ENCODE data around the gene SUSD6.
"Not testable (repeated sequence)": the region's sequence is repeated elsewhere in the genome, so short reads cannot be mapped to it uniquely, and the experiment has no call there.

Gene SUSD6

GRCh38 chr14:69625299-69626131 is 14.1 kb downstream of the SUSD6 start:
- DNase-seq = peak; percentile 75

GRCh38 chr14:69626132-69626500 is 14.7 kb downstream of the SUSD6 start:
- DNase-seq = no peak

- DNase-seq = no peak
Observed at GRCh38 chr14:69629225-69630127, 18.1 kb downstream of the SUSD6 start.

GRCh38 chr14:69630360-69630759 is 19.0 kb downstream of the SUSD6 start:
- DNase-seq = no peak

GRCh38 chr14:69631509-69631908 is 20.1 kb downstream of the SUSD6 start:
- no peak for DNase-seq

GRCh38 chr14:69632164-69632563 is 20.8 kb downstream of the SUSD6 start:
- DNase-seq = no peak

- no peak for DNase-seq
Observed at GRCh38 chr14:69632593-69633151, 21.3 kb downstream of the SUSD6 start.

- DNase-seq = no peak
Observed at GRCh38 chr14:69633238-69633637, 21.8 kb downstream of the SUSD6 start.

GRCh38 chr14:69635981-69636639 is 24.7 kb downstream of the SUSD6 start:
- DNase-seq = no peak

GRCh38 chr14:69636718-69637480 is 25.5 kb downstream of the SUSD6 start:
- DNase-seq = no peak

GRCh38 chr14:69637503-69638031 is 26.2 kb downstream of the SUSD6 start:
- no peak for DNase-seq

- no peak for DNase-seq
Observed at GRCh38 chr14:69640931-69641330, 29.5 kb downstream of the SUSD6 start.

GRCh38 chr14:69642212-69642793 is 30.9 kb downstream of the SUSD6 start:
- not testable (repeated sequence) for DNase-seq

- no peak for DNase-seq
Observed at GRCh38 chr14:69643430-69644200, 32.2 kb downstream of the SUSD6 start.

GRCh38 chr14:69644814-69645213 is 33.4 kb downstream of the SUSD6 start:
- no peak for DNase-seq

GRCh38 chr14:69647213-69647612 is 35.8 kb downstream of the SUSD6 start:
- no peak for DNase-seq

GRCh38 chr14:69647642-69648041 is 36.2 kb downstream of the SUSD6 start:
- DNase-seq = not testable (repeated sequence)

GRCh38 chr14:69648480-69649451 is 37.4 kb downstream of the SUSD6 start:
- no peak for DNase-seq

GRCh38 chr14:69650948-69651369 is 39.6 kb downstream of the SUSD6 start:
- DNase-seq = no peak

Measured in CD4-positive, alpha-beta T cell treated with Interleukin-21 for 1 hour (primary cell).